HepG2 (cell line): ENCODE measurements around the gene MAN2C1.

Experiments
- BCL3 ChIP-seq: sonication (generic); formaldehyde crosslinking; IDR thresholded peaks from 2 replicates; pipeline ENCODE4 v1.5.1; 2020; ENCODE audit warnings: mild to moderate bottlenecking, missing genetic modification reagents, moderate library complexity
- HNRNPK ChIP-seq: fragments of 200-400 bp; formaldehyde crosslinking; IDR thresholded peaks from 2 replicates; pipeline ENCODE4 v1.6.1; 2018; ENCODE audit warnings: low read length, low read depth, moderate library complexity, mild to moderate bottlenecking; ENCODE audit not compliant: poor library complexity, severe bottlenecking
- JUND ChIP-seq: sonication (generic); formaldehyde crosslinking; IDR thresholded peaks from 2 replicates; pipeline ENCODE4 v1.8.0; 2022; ENCODE audit warnings: mild to moderate bottlenecking, missing genetic modification reagents
- KDM1A ChIP-seq: IDR thresholded peaks from 2 replicates; pipeline ENCODE4 v1.6.1; 2016; ENCODE audit warnings: missing compliant biosample characterization
- NFRKB ChIP-seq: fragments of 450-650 bp; IDR thresholded peaks from 2 replicates; pipeline ENCODE4 v1.6.1; 2017
- NR2F6 ChIP-seq, 2 experiments: IDR thresholded peaks; 2 replicates each; pipeline ENCODE4 v1.6.1; 2016; ENCODE audit warnings: antibody characterized with exemption in 1 of 2, mild to moderate bottlenecking in 1 of 2
- SKIL ChIP-seq: sonication (generic); formaldehyde crosslinking; IDR thresholded peaks from 2 replicates; pipeline ENCODE4 v1.8.0; 2022; ENCODE audit warnings: missing genetic modification reagents, mild to moderate bottlenecking, moderate library complexity, borderline replicate concordance
- SYNCRIP ChIP-seq: fragments of 200-400 bp; formaldehyde crosslinking; IDR thresholded peaks from 2 replicates; pipeline ENCODE4 v1.6.1; 2018; ENCODE audit warnings: mild to moderate bottlenecking, low read depth, low read length; ENCODE audit not compliant: insufficient read depth
- THRA ChIP-seq: sonication (generic); formaldehyde crosslinking; IDR thresholded peaks from 2 replicates; pipeline ENCODE4 v1.4.0; 2020; ENCODE audit warnings: missing genetic modification reagents, borderline replicate concordance
- ZNF530 ChIP-seq: sonication (generic); formaldehyde crosslinking; IDR thresholded peaks from 2 replicates; pipeline ENCODE4 v1.5.0; 2020; ENCODE audit warnings: low read depth, mild to moderate bottlenecking, missing genetic modification reagents
- ZNF547 ChIP-seq: sonication (generic); formaldehyde crosslinking; IDR thresholded peaks from 2 replicates; pipeline ENCODE4 v1.5.1; 2020; ENCODE audit warnings: mild to moderate bottlenecking, missing genetic modification reagents
- ZNF784 ChIP-seq: sonication (generic); formaldehyde crosslinking; IDR thresholded peaks from 2 replicates; pipeline ENCODE4 v1.5.1; 2020; ENCODE audit warnings: missing genetic modification reagents, mild to moderate bottlenecking, borderline replicate concordance
- ZNF891 ChIP-seq: sonication (generic); formaldehyde crosslinking; IDR thresholded peaks from 2 replicates; pipeline ENCODE4 v1.5.0; 2020; ENCODE audit warnings: mild to moderate bottlenecking, missing genetic modification reagents
- TF ChIP-seq, protein P1 (sequence below): sonication (generic); formaldehyde crosslinking; IDR thresholded peaks from 2 replicates; pipeline ENCODE4 v1.5.0; 2020; ENCODE audit warnings: mild to moderate bottlenecking, missing genetic modification reagents, moderate library complexity

DNA sequence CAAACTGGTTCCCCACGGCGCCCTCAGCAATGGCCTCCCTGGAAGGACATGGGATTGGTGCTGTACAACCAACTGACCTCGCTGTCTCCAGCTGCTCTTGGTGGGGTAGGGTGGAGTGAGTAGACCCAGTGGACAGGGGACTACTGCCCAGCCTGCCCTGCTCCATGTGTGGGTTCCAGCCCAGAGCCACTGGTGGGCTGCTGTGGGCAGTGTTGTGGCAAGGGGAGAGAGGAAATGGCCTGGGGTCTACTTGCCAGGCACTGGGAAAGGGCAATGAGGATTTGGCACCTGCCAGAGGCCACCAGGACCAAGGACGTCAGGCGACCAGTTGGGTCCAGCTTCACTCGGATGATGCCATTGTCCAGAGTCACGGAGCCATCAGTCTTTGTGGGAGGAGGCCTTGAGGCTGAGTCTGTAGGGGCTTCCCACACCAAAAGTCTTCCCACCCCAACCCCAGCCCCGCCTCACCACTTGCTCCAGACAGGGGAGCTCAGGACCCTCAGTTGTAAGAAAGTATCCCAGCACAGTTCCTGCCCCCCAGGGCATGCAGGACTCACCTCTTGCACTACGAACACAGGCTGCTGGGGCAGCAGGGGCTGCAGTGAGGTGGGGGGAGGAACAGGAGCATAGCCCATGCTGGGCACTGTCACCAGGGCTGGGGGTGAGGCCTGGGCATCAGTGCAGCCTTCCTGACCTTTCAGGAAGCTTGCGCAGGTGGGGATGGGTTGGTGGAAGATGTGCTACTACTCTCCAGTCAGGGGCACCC lies 9.5 kb downstream of the MAN2C1 start:
- TF ChIP-seq ZNF784 (CRISPR knock-in tag), result no peak
- TF ChIP-seq ZNF547 (CRISPR knock-in tag), result no peak
- TF ChIP-seq SKIL, result no peak
- TF ChIP-seq THRA (CRISPR knock-in tag), result no peak
- TF ChIP-seq HNRNPK, result no peak
- TF ChIP-seq NR2F6 (IDR thresholded peaks at IDR 0.05), result no peak
- no peak for TF ChIP-seq NR2F6 (CRISPR knock-in tag; IDR thresholded peaks at IDR 0.05)
- TF ChIP-seq NFRKB, result no peak
- no peak for TF ChIP-seq JUND (CRISPR knock-in tag)
- TF ChIP-seq ZNF891 (CRISPR knock-in tag), result no peak
- TF ChIP-seq, protein P1, sequence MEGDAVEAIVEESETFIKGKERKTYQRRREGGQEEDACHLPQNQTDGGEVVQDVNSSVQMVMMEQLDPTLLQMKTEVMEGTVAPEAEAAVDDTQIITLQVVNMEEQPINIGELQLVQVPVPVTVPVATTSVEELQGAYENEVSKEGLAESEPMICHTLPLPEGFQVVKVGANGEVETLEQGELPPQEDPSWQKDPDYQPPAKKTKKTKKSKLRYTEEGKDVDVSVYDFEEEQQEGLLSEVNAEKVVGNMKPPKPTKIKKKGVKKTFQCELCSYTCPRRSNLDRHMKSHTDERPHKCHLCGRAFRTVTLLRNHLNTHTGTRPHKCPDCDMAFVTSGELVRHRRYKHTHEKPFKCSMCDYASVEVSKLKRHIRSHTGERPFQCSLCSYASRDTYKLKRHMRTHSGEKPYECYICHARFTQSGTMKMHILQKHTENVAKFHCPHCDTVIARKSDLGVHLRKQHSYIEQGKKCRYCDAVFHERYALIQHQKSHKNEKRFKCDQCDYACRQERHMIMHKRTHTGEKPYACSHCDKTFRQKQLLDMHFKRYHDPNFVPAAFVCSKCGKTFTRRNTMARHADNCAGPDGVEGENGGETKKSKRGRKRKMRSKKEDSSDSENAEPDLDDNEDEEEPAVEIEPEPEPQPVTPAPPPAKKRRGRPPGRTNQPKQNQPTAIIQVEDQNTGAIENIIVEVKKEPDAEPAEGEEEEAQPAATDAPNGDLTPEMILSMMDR (CRISPR knock-in tag), result no peak
- TF ChIP-seq KDM1A (CRISPR knock-in tag), result no peak
- no peak for TF ChIP-seq BCL3
- TF ChIP-seq ZNF530, result no peak
- TF ChIP-seq SYNCRIP, result no peak
